T47D (cell line): Measurements from ENCODE around the gene ADK.

ENCODE experiments used
- DNase-seq, 2 experiments: peaks; one replicate each; pipeline versions ENCODE4 v3.0.0 to v3.0.0-alpha.2; 2011 to 2012; ENCODE audit warnings: low read depth in 1 of 2, low spot score in 1 of 2
- JUND ChIP-seq: IDR thresholded peaks from 2 replicates; pipeline ENCODE4 v1.6.1; 2012; ENCODE audit warnings: low read depth
- in situ Hi-C: cut with HindIII; loops from 2 replicates; pipeline ENCODE4 v1.10.0; 2016; ENCODE audit warnings: low sequenced_read_pairs, low pct_unique_long_range_greater_than_20kb

The ADK gene

GRCh38 chr10:74419958-74420375 is 268.9 kb downstream of the ADK start:
- in situ Hi-C loops: no loop called here
- no peak for TF ChIP-seq JUND
- DNase-seq: peak in 1 of 2 experiments; percentile 48

GRCh38 chr10:74424565-74424964 is 273.5 kb downstream of the ADK start:
- DNase-seq: no peak
- in situ Hi-C loops: no loop called here
- no peak for TF ChIP-seq JUND

GRCh38 chr10:74425456-74426001 is 274.5 kb downstream of the ADK start:
- DNase-seq: no peak
- in situ Hi-C loops: no loop called here
- no peak for TF ChIP-seq JUND

- no peak for DNase-seq
- in situ Hi-C loops: no loop called here
- no peak for TF ChIP-seq JUND
Observed at GRCh38 chr10:74431816-74432215, 280.8 kb downstream of the ADK start.

GRCh38 chr10:74432841-74433594 is 282.0 kb downstream of the ADK start:
- peak; percentile 52 to 78 for DNase-seq
- in situ Hi-C loops: no loop called here

GRCh38 chr10:74433595-74433956 is 282.6 kb downstream of the ADK start:
- in situ Hi-C loops: no loop called here
- TF ChIP-seq JUND: no peak
- DNase-seq: no peak

More at GRCh38 chr10:74432841-74433594, 282.0 kb downstream of the ADK start:
- TF ChIP-seq JUND: no peak; the same call in 1 of the 2 replicates

- TF ChIP-seq JUND: no peak
- in situ Hi-C loops: no loop called here
- DNase-seq: no peak
Observed at GRCh38 chr10:74433993-74434392, 283.0 kb downstream of the ADK start.

- TF ChIP-seq JUND: no peak
- in situ Hi-C loops: no loop called here
Observed at GRCh38 chr10:74434547-74434946, 283.5 kb downstream of the ADK start.

GRCh38 chr10:74436523-74437170 is 285.6 kb downstream of the ADK start:
- no peak for DNase-seq
- in situ Hi-C loops: no loop called here
- no peak for TF ChIP-seq JUND

More at GRCh38 chr10:74434547-74434946, 283.5 kb downstream of the ADK start:
- no peak for DNase-seq

- DNase-seq: no peak
- in situ Hi-C loops: no loop called here
- TF ChIP-seq JUND: no peak
Observed at GRCh38 chr10:74437822-74438221, 286.8 kb downstream of the ADK start.

GRCh38 chr10:74439213-74439612 is 288.2 kb downstream of the ADK start:
- in situ Hi-C loops: no loop called here
- DNase-seq: no peak
- TF ChIP-seq JUND: no peak

- no peak for TF ChIP-seq JUND
- in situ Hi-C loops: no loop called here
- no peak for DNase-seq
Observed at GRCh38 chr10:74445493-74445892, 294.5 kb downstream of the ADK start.

- in situ Hi-C loops: no loop called here
- TF ChIP-seq JUND: no peak
- DNase-seq: no peak
Observed at GRCh38 chr10:74450602-74451001, 299.6 kb downstream of the ADK start.
